Stimulated activated CD4-positive, alpha-beta T cell treated with anti-CD3 and anti-CD28 coated beads, Interleukin-12 subunit alpha, Interleukin-12 subunit beta, amount 100 ng/mL, for 4 hours (primary cell): ENCODE data around the gene FBXW12.

ENCODE experiments used
- DNase-seq: peaks from one replicate; pipeline ENCODE4 v3.0.0-alpha.2; 2020

FBXW12 gene

DNA sequence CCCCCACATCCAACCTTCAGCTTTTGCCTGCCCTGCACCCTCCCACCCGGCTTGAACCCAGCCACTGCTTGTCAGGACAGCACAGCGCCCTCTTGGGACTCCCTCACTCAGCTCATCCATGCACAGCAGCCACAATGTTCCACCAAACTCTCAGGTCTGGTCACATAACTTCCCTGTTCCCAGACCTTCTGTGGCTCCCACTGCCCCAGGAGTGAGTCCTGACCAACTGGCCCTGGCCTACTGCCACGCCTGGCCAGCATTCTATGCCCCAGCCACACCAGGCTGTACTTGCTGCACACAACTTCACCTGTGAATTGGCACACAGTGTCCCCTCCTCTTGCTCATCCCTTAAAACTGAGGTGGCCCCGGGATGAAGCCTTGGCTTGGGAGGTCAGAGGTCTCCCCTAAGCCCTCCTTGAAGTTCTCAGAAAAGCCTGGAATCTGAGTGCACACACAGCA, 36.8 kb downstream of the FBXW12 start:
- no peak for DNase-seq

DNA sequence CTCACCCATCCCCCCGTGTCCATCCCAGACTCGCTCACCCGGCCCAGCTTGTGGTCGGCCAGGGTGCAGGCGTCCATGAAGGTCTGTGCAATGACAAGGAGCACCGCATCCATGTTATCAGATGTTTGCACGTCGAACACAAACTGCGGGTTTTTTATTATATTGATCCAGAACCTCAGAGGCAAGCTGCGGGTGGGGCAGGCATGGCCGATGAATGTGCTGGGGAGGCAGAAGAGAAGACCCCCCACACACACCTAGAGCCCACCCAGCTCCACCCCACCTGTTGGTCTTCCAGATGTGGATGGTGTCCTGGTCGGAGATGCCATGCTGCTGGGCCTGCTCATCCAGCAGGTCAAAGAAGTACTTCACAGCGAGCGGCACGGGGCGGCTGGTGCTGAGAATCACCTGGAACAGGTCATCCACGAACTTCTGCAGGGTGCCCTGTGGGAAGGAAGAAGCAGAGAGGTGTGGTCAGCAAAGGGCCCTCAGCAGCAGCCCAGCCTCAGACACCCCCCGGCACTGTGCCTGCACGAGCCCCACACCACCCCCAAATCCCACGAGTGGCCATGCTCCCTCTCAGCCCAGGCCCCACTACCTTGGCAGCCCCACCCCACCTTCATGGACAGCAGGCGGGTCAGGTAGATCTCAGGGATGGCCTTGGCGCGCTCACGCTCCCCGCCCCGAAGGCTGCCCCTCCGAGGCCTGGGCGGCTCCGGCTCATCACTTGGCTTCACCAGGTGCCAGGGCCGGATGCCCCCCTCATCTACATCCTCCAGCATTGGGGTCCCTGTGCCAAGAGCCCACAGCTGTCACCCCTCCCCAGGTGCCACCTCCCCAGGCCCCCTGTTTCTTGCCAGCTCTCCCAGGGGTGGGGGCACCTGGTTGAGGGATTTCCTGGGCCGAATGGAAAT, 37.5 kb downstream of the FBXW12 start:
- DNase-seq, result no peak

DNA sequence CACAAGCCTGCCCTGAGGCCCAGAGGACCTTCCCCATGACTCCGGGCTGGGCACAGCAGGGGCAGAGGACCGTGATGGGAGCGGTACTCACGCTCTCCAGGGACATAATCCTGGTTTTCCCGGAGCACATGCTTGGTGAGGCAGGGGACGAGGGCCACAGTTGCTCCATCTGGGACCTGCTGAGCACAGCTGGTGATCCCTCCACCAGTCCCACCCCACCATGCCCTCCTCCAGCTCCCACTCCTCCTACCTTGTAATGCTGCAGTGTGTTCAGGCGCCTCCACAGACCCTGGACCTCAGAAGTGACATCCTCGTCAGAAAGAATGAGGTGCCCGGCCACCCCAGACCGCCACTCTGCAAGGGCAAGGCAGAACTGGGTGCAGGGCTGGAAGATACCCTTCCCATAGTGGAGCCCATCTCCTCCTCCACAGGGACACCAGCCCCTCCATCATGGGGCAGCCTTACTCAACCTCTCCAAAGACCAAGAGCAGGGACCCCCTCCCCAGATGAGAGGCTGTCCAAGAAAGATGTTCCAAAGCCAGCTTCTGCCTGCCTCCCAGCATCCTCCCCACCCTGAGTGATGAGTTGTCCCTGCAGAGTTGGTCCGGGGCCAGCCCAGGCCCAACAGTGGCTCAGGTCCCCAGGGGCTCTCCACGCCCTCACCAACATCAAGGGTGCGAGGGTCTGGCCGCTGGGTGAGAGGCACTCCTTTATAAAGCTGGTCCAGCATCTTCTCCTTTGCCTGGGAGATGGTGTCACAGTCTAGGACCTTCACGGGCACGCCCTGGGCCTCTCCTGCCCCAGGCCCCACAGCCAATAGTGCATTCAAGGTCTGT, 38.4 kb downstream of the FBXW12 start:
- DNase-seq, result no peak

DNA sequence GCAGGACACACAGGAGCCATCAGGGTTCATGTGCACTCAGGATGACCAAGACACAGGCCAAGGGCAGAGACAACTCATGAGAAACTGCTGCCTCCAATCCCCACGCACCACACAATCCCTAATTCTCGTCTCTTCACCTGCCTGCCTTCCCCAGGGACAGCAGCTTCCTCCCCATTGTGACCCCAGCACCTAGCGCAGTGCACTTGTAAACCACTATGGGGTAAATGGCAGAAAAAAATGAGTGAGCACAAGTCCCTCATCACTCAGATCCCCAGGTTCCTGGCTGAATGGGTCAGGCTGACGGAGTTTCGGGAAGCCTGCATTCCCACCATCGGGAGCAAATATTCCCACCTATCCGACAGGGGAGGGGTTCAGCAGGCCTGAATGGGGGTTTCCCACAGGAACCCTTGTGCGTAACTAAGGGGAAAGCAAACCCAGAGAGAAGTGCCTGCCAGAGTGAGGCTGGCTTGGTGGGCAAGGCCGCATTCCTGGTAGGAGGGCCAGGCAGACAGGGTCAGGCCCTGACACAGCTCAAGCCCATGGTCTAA, 39.1 kb downstream of the FBXW12 start:
- DNase-seq, result no peak

DNA sequence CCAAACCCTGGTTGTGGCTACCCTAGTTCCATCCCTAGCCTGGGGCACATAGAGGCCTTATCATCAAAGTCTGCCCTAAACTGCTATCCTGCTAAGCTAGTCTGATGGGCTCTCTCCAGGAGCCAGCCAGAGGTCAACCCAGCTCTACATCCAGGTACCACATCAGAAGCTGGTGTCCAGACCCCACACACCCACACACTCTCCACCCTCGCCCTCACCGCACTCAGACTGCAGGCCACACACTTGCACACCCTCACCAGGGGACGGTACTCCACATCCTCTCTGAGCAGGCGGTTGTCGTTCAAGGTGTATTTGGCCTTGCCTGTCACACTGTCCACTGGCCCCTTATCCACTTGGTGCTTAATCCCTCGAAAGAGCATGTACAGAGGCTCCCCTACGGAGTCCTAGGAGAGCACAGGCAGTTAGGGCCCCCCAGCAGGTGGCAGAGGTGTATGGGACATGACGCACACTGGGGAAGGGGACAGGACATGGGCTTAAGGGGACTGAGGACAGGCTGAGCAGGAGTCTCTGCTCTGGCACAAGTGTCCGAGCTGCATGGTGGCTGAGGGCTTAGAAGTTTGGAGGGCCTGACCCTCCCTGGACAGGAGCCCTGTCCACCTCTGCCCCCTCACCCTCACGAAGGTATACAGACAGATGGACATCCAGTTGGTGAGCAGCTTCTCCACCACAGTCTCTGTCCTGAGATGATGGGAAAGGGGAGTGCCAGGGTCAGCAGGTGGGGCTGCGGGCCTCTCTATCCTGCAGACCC, 39.8 kb downstream of the FBXW12 start:
- DNase-seq, result no peak

DNA sequence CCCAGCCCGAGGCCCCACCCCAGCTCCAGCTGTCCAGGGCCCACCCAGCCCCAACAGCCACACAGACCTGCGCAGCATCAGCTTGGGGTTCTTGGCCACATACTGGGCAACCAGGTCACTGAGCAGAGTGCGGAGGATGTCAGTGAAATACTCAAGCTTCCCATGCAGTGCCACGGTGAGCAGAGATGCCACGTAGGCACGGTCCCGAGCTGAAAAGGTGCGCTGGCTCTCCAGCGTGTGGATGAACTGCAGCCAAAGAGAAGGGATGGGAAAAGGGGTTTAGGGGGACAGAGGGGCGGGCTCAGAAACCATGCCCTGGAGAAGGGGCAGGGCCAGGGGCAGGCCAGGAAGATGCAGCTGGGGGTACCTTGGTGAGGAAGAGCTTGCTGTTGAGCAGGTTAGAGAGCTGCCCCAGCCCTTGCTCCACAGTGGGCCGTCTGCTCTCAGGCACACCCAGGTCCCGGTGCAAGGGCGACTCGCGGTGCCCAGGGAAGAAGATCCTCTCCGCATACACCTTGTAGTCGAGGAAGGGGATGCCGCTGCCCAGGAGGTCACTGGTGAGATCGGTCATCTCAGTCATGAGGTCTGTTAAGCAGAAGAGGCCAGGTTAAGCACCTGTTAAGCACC, 40.5 kb downstream of the FBXW12 start:
- no peak for DNase-seq

DNA sequence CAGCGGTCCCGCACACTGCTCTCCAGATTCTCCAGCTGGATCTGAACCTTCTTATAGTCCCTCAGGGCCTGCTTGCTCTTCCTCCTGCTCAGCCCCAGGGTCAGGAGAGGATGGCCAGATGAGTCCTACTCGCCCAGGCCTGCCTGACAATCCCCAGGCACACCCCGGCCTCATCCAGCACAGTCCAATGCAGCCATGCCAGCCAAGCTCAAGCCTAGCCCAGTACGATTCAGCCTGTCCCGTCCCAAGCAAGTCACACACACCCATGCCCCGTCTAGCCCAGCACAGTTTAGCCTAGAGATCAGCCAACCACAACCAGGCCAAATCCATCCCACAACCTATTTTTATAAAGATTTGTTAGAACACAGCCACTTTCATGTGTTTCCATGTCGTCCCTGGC, 41.1 kb downstream of the FBXW12 start:
- no peak for DNase-seq

DNA sequence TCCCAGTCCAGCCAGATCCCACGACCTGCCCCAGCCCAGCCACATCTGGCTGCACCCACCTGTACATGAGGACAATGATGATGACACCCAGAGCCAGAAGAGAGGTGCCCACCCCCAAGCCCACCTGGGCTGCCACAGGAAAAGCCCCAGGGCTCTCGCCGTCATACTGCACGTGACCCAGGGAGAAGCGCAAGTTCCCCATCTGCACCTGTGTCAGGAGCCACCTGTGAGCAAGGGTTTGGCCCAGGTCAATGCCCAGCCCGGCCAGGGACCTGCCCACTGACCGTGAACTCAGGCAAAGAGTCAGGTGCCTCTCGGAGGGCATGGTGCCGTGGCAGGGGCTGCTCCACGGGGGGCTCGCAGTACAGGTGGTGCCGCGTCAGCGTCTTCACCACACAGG, 41.6 kb downstream of the FBXW12 start:
- no peak for DNase-seq

DNA sequence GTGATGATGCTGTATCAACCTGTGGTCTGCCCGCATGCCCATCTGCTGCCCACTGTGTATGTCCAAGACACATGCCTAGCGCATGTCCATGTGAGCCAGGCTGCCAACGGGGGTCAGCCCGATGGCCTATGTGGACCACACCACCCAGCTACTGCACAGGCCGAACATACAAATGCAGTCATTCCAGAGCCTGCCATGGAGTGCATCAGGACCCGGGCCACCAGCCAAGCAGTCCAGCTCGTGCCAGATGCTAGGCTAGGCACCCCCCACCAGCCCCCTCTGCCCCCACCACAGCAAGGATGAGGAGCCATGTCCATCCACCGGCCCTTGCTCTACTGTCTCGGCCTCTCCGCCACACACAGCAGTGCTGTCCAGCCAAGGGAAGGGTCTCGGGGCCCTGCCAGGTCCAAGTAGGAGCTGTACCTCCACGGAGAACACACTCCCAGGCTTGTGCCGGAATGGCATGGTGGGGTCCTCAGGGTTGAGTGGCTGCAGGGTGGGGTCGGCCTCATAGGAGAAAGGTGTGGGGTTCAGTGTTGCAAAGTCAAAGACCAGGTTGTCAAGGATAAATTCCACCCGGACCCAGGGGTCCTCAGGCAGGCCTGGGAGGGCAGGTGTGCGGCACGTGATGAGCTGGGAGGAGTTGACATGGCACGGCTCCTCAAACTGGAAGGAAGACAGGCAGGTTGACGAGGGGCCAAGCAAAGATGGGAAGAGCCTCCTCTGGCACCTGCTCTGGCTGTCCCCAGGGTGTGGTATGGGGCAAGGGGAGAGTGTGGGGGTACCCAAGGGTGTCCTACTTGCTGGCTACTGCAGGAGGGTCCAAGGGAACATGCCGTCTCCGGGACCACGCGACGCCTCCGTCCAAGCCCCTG, 42.6 kb downstream of the FBXW12 start:
- DNase-seq, result no peak

DNA sequence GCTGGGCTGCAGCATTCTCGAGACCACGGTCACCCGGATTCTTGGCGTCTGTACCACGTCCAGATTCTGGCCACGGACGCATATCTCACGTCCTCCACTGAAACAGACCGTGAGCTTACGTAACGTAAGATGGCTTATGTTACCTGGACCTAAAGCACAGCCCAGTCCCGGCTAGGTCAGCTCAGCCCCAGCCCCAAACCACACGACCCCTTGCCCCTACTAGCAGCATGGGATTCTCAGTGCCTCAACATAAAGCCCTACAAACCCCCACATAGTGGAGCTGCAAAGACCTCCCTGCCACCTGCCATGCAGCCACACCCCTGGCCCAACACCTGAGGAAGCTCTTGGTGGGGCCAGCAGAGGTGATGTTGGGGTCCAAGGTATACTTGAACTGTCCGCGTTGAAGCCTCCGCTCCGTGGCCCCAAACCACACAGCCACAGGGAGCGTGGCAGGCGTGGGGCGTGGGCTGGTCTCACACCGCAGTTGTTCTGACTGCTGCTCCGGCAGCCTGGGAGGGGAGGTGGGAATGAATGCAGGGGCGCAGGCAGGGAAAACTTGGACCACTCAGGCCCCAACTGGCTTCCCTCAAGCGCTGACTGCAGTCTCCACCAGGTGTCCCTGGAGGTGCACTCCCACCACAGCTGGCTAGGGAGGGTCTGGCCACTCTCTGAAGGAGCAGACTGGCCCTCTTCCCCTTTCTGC, 43.4 kb downstream of the FBXW12 start:
- no peak for DNase-seq

DNA sequence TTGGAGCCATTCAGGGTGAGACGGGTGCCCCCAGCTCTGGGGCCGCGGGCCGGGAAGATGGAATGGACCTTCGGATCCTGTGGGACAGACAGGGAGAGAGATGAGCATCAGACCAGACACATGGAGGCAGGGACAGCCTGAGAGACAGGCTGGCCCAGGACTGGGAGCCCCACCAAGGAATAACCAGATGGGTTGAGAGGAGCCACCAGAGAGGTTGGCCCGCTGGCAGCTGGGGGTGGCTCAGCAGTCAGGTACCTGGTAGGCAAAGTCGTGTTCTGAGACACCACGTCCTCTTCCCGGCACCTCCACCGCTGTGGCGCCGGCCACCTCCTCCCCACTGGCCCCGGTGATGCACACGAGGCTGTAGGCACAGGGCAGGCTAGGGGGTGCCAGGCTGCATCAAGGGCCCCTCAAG, 44.1 kb downstream of the FBXW12 start:
- no peak for DNase-seq

DNA sequence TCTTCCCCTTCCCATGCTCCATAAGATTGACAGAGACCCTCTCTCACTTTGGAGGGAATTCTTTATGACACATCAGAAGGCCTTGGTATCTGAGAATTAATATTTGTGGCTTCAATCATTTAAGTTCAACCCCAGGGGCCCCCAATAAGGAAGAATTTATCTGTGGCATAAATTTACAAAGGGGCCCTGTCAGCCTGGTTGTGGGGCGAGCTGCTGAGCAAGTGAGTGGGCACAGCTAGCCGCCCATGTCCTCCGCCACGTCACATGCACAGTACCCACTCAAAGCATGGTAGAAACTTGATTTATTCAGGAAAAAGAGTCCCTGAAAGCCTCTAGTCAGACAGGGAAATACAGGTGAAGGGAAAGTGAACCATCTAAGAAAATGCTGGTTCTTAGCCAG, 44.5 kb downstream of the FBXW12 start:
- no peak for DNase-seq

DNA sequence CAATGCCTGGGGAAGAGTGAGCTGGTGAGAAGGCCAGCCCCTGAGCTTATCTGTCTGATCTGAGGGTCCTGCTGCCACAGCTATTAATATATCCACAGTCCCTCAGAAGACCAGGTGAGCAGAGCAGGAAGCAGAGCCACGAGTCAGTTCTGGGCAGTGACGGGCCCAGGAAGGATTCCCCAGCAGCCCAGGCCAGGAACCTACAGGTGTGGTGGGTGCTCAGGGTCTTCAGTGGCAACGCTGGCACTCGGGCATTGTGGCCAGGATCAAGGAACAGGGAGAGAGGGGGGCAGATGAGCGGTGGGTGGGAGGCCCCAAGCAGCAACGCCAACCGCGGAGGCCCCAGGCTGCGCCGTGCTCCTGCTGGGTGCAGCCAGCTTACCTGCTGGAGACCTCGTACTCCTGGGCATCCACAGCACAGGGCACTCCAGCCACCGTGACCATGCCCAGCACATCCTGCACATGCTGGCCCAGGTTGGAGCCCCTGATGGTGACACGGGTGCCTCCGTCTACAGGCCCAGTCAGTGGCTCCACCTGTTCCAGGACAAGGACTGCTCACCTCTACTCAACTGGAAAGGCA, 45.6 kb downstream of the FBXW12 start:
- no peak for DNase-seq

DNA sequence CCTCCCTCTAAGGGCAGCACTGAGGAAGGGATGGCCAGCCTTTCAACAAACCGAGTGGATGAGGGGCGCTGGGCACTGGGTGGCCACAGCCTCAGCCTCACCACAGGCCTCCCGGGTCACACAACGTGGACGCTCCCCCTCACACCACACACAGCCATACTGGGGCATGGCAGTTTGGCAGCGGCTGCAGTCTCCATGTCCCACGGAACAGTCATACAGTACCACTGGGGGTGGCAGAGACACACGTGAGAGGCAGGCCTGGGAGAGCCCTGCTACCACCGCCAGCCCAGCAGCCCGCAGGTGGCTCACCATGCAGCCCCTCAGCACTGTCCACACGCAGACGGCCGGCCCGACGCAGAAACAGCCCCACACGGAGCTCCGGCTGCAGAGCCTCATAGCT, 46.1 kb downstream of the FBXW12 start:
- DNase-seq, result no peak

DNA sequence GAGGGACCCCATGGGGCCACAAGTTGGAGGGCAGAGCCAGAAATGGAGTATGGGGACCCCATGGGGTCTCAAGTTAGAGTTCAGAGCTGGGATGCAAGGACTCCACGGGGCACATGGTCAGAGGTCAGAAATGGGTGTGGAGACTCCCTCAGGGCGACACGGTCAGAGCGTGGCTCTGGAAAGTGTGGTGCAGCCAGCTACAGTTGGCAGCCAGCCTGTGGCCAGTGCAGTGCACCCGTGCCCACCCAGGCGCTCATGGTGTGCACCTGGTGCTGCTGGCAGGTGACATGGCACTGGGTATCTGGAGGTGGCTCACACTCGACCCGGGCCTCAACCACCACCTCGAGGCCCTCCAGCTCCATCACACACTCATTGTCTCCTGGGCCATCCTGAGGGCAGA, 46.6 kb downstream of the FBXW12 start:
- DNase-seq, result no peak

DNA sequence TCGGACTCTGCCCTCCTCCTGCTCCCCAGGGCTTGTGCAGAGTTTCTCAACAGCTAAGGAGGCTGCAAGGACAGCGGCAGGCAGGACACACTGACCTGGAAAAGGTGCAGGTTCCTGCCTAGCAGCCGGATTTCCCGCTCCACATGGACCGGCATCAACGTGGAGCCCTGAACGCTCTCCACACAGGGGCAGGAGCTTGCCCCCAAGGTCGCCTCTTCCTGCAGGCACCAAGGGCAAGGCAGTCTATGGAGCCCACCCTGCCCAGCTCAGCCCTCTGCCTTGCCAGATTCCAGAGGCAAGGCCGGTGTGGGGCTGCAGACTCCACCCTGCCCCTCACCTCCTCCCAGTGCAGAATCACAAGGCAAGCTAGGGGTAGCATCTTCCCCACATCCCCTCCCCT, 47.1 kb downstream of the FBXW12 start:
- DNase-seq, result no peak

DNA sequence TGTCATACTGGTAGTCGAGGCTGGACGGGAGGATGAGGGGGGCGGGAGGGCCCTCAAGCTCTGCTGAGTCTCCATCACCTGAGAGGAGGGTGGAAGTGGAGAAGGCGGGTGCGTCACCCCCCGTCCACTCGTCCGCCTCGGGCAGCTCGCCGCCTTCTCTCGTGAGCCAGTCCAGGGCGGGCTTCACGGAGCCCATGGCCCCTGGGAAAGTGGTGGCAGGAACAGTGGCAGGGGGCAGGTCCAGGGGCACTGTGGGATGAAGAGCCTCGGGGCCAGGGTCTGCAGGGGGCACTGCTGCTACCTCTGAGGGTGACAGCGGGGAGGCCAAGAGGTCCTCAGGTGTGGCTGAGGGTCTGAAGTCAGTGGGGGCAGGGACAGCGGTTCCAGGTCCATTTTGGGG, 47.6 kb downstream of the FBXW12 start:
- DNase-seq, result no peak

DNA sequence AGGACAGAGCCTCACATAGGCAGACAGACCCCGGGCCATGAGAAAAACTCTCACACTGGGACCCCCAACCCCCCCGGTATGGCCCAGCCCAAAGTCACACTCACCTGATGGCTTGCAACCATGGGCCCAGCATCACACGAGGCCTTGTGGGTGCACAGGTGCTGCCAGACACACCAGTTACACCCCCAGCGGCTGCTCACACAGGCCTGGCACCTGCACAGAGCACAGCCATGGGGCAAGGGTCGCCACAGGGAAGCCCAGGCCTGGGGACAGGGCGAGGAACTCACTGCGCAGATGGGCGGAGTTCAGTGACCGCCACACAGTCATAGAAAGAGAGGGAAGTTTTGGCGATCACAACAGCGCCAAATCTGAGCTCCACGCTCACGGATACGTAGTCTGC, 48.5 kb downstream of the FBXW12 start:
- no peak for DNase-seq

DNA sequence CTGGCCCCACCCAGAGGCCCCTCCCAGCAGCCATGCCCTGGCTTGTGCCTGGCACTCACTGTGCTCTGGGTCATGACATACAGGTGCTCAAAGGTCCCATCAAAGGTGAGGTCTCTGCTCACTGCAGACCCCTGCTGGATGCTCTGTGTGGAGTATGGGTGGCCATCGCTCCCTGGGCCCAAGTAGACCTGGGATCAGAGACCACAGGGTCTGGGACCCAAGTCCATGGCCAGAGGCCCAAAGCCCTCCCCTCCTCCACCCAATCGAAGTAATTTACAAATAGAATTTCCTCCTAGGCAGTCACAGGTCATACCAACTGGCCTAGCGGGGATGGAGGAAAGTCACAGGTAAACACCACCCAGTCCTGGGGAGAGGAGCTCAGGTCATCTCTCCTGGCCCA, 50.3 kb downstream of the FBXW12 start:
- no peak for DNase-seq

DNA sequence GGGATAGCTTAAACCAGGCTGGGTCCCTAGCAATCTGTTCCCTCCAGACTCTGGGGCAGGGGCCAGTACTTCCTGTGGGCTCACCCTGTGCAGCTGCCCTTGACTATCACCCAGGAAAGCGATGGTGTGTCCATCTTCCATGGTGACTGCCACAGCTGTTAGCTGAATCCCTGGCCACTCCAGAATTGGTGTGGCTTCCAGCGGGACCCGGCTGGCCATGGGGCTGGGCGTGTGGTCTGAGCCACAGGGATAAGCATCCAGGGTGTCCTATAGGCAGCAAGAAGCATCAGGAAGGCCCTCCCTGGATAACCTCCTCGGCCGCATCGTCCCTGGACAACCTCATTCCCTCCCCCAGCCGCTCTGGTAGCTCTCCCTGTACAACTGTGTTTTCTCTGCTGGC, 50.7 kb downstream of the FBXW12 start:
- no peak for DNase-seq
